HEK293T (cell line): ENCODE measurements around the gene CHRNE.

Source experiments
- FOXM1 ChIP-seq: fragments of 450-650 bp; IDR thresholded peaks from 2 replicates; pipeline ENCODE4 v1.6.1; 2017; ENCODE audit warnings: mild to moderate bottlenecking, borderline replicate concordance
- HDGF ChIP-seq: fragments of 450-650 bp; IDR thresholded peaks from 2 replicates; pipeline ENCODE4 v1.6.1; 2017; ENCODE audit warnings: antibody characterized with exemption, borderline replicate concordance

- TF ChIP-seq HDGF (no peak), FOXM1 (no peak)
Observed at GRCh38 chr17:4901648-4902344, 1.1 kb downstream of the CHRNE start.
